Lower lobe of right lung (tissue), 2 donors: ENCODE data around the gene SLC47A1. TPM values are rescaled to one million over a fixed set of nuclear protein-coding genes. Genes with fewer than 3 reads are reported as not detected.
"Not testable (repeated sequence)": the region's sequence is repeated elsewhere in the genome, so short reads cannot be mapped to it uniquely, and the experiment has no call there.

Source experiments
- ATAC-seq, 2 donors: fragments of 200-7000 bp; cut with Tn5 transposase; one replicate each; pipeline ENCODE4 v1.9.1; 2020 to 2022; ENCODE audit warnings: mild to moderate bottlenecking in 2 of 2, moderate library complexity in 2 of 2
- DNase-seq: peaks from one replicate; pipeline ENCODE4 v3.0.0-alpha.2; 2020
- H3K27ac ChIP-seq: fragments of 200-600 bp; one replicate; pipeline ENCODE4 v1.8.0; 2022
- H3K27me3 ChIP-seq: fragments of 200-600 bp; one replicate; pipeline ENCODE4 v1.8.0; 2022; ENCODE audit warnings: low read depth
- H3K36me3 ChIP-seq: fragments of 200-600 bp; one replicate; pipeline ENCODE4 v1.8.0; 2022; ENCODE audit warnings: mild to moderate bottlenecking
- H3K4me1 ChIP-seq: fragments of 200-600 bp; one replicate; pipeline ENCODE4 v1.8.0; 2022
- H3K4me3 ChIP-seq: fragments of 200-600 bp; one replicate; pipeline ENCODE4 v1.8.0; 2022; ENCODE audit warnings: mild to moderate bottlenecking
- H3K9me3 ChIP-seq: fragments of 200-600 bp; one replicate; pipeline ENCODE4 v1.8.0; 2022
- intact Hi-C: fragments of 100-400 bp; cut with DNase I; formaldehyde crosslinking; loops from one replicate; pipeline ENCODE4 v1.11.0; 2022
- total RNA-seq: library from RNA; stranded (reverse); fragmentation: NEBNext Ultra II Directional; extraction: Animal tissue kit (Norgen Biotek cat#: 25700); gene quantifications from one replicate; pipeline ENCODE4 v1.2.1, GENCODE V29; 2021
- TF ChIP-seq, protein P1 (sequence below): fragments of 200-600 bp; IDR thresholded peaks from one replicate; pipeline ENCODE4 v1.8.0; 2022; ENCODE audit warnings: antibody characterized with exemption, mild to moderate bottlenecking
- donor health status: DM: no; HTN: yes; CAD: no; lungs with severe emphysema.

SLC47A1 gene
- total RNA-seq, 1 donor from 2014 or later = 18.6 TPM

DNA sequence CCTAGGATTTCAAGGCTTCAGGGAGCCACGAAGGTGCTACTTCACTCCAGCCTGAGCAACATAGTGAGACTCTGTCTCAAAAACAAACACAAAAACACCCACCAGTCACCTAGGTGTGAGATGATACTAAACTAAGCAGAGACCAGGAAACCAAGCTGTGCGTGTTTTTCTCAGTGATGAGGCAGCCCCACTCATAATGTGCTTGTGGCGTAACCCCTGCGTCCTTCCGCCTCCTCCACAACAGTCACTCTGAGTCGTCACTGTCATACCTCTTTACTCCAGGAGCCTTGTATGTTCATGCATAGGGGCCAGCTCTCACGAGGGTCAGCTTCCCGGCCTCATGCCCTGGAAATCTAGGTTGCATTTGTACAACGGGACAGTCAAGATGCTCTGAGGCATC is 31.1 kb upstream of the SLC47A1 start:
- H3K36me3 ChIP-seq = no peaks in the 10 kb centered on the region
- no peaks in the 10 kb centered on the region for H3K4me1 ChIP-seq
- no peaks in the 10 kb centered on the region for H3K9me3 ChIP-seq
- H3K27me3 ChIP-seq = no peaks in the 10 kb centered on the region
- H3K27ac ChIP-seq = no peak overlapping the region
- intact Hi-C loops = no loop called here
- DNase-seq (no peak), ATAC-seq (no peak)
- H3K4me3 ChIP-seq = no peak overlapping the region
- TF ChIP-seq, protein P1, sequence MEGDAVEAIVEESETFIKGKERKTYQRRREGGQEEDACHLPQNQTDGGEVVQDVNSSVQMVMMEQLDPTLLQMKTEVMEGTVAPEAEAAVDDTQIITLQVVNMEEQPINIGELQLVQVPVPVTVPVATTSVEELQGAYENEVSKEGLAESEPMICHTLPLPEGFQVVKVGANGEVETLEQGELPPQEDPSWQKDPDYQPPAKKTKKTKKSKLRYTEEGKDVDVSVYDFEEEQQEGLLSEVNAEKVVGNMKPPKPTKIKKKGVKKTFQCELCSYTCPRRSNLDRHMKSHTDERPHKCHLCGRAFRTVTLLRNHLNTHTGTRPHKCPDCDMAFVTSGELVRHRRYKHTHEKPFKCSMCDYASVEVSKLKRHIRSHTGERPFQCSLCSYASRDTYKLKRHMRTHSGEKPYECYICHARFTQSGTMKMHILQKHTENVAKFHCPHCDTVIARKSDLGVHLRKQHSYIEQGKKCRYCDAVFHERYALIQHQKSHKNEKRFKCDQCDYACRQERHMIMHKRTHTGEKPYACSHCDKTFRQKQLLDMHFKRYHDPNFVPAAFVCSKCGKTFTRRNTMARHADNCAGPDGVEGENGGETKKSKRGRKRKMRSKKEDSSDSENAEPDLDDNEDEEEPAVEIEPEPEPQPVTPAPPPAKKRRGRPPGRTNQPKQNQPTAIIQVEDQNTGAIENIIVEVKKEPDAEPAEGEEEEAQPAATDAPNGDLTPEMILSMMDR = no peak

DNA sequence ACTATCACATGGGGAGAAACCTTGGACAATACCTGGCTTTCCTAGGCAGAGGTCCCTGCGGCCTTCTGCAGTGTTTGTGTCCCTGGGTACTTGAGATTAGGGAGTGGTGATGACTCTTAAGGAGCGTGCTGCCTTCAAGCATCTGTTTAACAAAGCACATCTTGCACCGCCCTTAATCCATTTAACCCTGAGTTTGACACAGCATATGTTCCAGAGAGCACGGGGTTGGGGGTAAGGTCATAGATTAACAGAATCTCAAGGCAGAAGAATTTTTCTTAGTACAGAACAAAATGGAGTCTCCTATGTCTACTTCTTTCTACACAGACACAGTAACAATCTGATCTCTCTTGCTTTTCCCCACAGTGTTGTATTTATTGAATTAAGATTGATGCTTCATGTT is 28.1 kb upstream of the SLC47A1 start:
- DNase-seq, H3K27ac ChIP-seq, H3K36me3 ChIP-seq, intact Hi-C loops, ATAC-seq, H3K4me1 ChIP-seq, H3K27me3 ChIP-seq, H3K9me3 ChIP-seq, H3K4me3 ChIP-seq: not testable (repeated sequence)

DNA sequence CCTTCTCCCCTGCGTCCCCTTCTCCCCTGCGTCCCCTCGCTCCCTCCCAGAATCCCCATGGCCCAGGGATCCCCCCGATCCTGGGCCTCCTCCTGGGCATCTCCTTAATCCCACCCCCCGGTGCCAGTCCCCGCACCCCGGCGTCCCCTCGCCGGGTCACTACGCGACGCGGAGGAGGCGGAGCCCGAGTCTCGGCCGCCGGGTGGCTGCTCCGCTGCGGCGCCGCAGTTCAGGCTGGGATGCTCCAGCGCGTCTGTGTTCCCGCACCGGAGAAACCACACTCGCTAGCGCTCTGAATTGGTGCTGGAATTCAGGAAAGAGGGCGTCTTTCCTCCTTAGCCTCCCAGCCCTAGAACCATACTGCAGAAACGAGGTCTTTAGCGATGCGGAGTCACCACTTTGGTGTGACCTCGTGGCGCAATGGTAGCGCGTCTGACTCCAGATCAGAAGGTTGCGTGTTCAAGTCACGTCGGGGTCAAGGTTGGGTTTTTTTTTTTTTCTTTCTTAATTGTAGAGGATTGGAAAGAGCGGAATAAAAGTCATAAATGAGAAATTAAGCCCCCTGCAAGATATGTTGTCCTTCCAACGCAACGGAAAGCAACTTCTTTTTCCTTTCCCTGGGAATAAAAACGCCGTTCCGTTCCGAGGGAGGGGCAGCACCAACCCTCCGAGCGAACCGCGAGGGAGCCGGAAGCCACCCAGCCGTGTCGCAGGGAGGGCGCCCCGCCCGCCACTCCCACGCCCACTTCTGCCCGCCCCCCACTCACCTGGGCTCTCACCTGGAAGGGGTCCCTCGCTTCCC is 25.7 kb upstream of the SLC47A1 start:
- intact Hi-C loops = no loop called here
- ATAC-seq = peak; percentile 93 to 94
- no peaks in the 10 kb centered on the region for H3K9me3 ChIP-seq
- no peaks in the 10 kb centered on the region for H3K4me1 ChIP-seq
- peak overlapping the region; percentile 84 for H3K27ac ChIP-seq
- TF ChIP-seq, protein P1 = no peak
- DNase-seq = peak; percentile 86
- H3K27me3 ChIP-seq = no peaks in the 10 kb centered on the region
- no peaks in the 10 kb centered on the region for H3K36me3 ChIP-seq
- peak overlapping the region; percentile 64 for H3K4me3 ChIP-seq

DNA sequence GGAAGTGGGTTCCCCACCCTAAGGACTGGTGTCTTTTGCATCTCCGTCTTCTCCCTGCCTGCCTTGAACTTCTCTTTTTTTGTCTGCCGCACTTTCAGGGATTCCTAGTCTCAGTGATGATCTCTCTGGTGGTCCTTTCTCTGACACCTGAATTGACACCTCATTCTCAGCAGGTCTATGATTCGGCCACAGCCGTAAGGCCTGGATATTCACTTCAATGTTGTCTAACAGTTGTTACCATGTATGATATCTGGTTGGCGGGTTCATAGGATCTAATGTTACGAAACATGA is 25.1 kb upstream of the SLC47A1 start:
- intact Hi-C loops = no loop called here

DNA sequence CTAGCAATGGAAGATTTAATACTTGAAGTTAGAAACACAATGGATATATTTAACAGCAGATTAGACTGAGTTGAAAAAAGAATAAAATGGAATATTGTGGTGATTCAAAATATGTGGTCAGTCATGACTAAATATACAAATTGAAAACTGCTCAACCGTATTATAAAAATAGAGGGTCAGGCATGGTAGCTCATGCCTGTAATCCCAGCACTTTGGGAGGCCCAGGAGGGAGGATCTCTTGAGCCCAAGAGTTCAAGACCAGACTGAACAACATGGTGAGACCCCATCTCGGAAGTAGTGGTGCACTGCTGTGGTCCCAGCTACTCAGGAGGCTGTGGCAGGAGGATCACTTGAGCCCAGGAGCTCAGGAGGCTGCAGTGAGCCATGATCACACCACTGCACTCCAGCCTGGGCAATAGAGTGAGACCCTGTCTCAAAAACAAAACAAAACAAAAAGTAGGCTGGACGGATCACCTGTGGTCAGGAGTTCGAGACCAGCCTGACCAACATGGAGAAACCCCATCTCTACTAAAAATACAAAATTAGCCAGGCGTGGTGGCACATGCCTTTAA is 24.3 kb upstream of the SLC47A1 start:
- H3K9me3 ChIP-seq, intact Hi-C loops, DNase-seq, H3K36me3 ChIP-seq, H3K4me1 ChIP-seq, H3K27ac ChIP-seq, ATAC-seq, H3K27me3 ChIP-seq, H3K4me3 ChIP-seq: not testable (repeated sequence)

More for the DNA sequence above, 25.1 kb upstream of the SLC47A1 start:
- no peaks in the 10 kb centered on the region for H3K9me3 ChIP-seq
- H3K4me3 ChIP-seq = peak overlapping the region; percentile 64
- TF ChIP-seq, protein P1 = no peak
- H3K27me3 ChIP-seq = no peaks in the 10 kb centered on the region
- ATAC-seq = no peak
- H3K27ac ChIP-seq = peak overlapping the region; percentile 84
- H3K4me1 ChIP-seq = peaks cover 1% of the 10 kb centered on the region
- DNase-seq = no peak
- H3K36me3 ChIP-seq = no peaks in the 10 kb centered on the region

DNA sequence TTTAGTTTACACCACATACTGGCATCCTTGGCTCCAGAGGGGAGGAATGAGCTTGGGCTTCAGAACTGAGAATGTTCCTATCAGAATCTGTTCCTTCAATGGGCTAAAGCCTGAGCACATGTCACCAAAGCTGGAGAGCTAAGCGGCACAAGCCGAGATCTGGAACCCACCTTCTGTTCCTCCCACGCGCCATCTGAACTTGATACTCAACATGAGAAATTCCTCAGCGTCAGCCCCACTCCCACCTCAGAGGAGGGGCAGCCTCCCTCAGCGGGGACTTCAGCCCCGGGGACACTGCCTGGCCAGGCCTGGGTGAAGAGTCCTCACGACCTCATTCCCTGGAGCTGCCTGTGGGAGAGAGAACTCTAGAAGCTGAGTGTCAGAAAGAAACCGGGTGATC is 22.8 kb upstream of the SLC47A1 start:
- intact Hi-C loops = loop anchor here (5.0 kb wide), 1 partner anchor 256 kb away; no protein-coding TSS in a partner anchor
- TF ChIP-seq, protein P1 = no peak
- DNase-seq = no peak

More for the DNA sequence above, 22.8 kb upstream of the SLC47A1 start:
- Histone ChIP-seq H3K9me3 (no peaks in the 10 kb centered on the region), H3K36me3 (no peaks in the 10 kb centered on the region), H3K4me3 (no peak overlapping the region), H3K27ac (no peak overlapping the region), H3K4me1 (peaks cover 10% of the 10 kb centered on the region), H3K27me3 (no peaks in the 10 kb centered on the region)
- ATAC-seq = no peak
